Glomerular visceral epithelial cell (primary cell): ENCODE results near the gene GGCX.
A peak's percentile ranks its signal among the peaks of the same experiment; 100 is the strongest.
"Not testable (repeated sequence)": the region's sequence is repeated elsewhere in the genome, so short reads cannot be mapped to it uniquely, and the experiment has no call there.

Experiments used
- DNase-seq: peaks from one replicate; pipeline ENCODE4 v3.0.0-alpha.2; 2016; ENCODE audit errors: extremely low spot score

GGCX gene

GRCh38 chr2:85594715-85595300 lies 33.5 kb upstream of the GGCX start:
- DNase-seq = no peak

GRCh38 chr2:85593023-85593422 lies 31.7 kb upstream of the GGCX start:
- DNase-seq = no peak

DNA sequence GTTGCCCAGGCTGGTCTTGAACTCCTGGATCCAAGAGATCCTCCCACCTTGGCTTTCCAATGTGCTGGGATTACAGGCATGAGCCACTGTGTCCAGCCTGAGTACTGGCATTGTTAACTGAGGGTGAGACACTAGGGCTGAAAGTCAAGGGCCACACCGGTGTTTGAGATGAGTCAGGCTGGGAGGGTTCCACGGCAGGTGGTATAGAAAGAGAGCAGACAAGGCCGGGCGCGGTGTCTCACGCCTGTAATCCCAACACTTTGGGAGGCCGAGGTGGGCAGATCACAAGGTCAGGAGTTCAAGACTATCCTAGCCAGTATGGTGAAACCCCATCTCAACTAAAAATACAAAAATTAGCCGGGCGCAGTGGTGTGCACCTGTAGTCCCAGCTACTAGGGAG lies 31.0 kb upstream of the GGCX start:
- not testable (repeated sequence) for DNase-seq

DNA sequence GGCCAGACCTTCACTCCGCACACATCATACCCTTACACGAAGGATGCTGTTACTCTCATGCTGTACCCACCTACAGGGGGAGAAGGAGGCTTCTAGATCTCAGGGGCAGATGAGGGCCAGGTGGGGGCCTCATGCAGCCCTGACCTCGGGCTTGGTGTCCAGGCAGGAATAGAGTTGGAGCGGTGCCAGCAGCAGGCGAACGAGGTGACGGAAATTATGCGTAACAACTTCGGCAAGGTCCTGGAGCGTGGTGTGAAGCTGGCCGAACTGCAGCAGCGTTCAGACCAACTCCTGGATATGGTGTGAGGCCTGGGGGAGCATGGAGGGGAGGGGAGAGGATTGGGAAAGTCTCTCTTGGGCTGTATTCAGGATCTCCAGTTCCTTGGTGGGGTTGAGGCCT lies 30.3 kb upstream of the GGCX start:
- no peak for DNase-seq

DNA sequence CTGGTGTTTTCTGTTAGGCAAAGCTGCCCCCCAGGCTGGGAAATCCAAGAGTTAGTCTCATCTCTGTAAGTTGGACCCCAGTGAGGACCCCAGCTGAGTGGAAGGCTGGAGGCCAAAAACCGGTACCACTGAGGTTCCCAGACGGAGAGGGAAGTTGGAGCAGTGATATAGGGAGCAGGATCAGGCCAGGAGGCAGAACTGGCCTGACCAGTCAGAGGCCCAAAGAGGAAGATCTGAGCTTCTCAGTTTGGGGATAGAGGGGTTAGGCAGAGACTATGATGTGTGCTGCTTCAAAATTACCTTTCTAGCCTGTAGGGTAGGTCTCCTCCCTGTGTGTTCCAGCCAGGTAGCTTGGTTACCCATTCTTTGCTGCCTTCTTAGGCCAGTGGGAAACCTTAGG lies 29.7 kb upstream of the GGCX start:
- DNase-seq = no peak

DNA sequence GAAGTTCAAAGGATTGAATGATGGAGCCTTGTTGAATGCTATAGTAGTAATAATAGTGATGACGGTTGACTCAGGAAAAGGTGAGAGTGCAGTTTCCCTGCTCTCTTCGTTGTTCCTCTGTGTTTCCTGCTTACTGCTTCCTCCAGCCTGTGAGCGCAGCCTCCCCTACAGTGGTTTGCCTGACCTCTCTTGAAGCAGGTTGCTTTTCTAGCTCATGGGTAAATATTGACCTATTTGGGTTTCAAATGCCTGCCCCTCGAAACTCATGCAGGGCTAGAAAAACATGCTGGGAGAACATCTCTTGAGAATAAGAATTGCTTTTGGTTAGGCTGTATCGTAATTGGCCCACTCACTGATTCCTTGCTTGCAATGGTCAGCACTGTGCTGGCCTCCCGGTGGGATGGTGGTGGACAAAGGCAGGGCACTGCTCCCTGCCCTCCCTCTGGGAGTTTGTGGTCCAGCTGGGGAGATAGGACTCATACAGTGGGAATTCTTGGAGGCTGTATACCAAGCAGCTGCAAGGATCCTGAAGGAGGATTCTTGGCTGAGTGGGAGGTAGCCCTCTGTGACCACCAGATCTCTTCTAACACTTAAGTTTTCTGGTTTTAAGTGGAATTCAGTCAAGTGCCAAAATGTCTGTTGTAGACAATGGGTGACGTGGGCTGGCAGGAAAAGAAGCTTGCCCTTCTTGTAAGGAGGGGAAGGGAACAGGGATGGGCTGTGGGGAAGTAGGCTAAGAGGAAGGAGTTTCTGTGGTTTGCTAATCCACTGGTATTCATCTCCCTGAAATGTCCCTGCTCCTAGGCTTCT lies 28.9 kb upstream of the GGCX start:
- DNase-seq = peak; percentile 47

GRCh38 chr2:85589181-85589580 lies 27.9 kb upstream of the GGCX start:
- DNase-seq = no peak

DNA sequence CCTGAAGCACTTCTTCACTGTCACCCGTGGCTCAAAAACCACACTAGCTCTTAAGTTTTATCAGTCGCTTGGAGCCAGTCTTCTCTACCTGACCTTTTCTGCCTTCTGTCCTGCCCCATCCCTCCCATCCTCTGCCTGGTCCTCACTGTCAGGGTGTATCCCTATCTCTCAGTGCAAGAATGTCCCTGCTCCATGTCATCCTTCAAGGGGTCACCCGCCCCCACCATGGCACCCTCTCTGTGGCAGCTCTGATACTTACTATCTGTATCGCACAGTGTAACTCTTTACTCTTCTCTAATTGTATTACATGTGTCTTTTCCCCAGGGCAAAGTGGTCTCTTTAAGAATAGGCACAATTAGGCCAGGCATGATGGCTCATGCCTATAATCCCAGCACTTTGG lies 27.4 kb upstream of the GGCX start:
- no peak for DNase-seq

DNA sequence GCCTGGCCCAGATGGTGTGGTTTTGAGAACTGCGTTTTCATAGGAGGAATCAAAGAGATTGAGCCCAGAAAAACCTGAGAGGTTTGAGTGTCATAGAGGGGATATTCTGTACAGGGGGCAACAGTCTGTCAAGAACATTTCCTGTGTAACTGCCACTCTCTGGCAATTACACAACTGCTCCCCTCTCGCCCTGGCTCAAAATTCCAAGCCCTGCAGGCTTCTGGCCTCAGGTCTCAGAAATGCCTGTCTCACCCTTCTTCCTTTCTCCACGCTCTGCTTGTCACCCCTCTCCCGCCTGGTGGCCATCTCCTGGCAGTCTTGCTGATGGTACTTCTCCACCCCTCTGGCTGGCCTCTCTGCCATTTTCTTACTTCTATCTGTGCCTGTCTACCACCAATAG lies 26.9 kb upstream of the GGCX start:
- DNase-seq = no peak

GRCh38 chr2:85585781-85586105 lies 24.4 kb upstream of the GGCX start:
- peak; percentile 25 for DNase-seq

GRCh38 chr2:85584857-85585780 lies 23.8 kb upstream of the GGCX start:
- peak; percentile 77 for DNase-seq

DNA sequence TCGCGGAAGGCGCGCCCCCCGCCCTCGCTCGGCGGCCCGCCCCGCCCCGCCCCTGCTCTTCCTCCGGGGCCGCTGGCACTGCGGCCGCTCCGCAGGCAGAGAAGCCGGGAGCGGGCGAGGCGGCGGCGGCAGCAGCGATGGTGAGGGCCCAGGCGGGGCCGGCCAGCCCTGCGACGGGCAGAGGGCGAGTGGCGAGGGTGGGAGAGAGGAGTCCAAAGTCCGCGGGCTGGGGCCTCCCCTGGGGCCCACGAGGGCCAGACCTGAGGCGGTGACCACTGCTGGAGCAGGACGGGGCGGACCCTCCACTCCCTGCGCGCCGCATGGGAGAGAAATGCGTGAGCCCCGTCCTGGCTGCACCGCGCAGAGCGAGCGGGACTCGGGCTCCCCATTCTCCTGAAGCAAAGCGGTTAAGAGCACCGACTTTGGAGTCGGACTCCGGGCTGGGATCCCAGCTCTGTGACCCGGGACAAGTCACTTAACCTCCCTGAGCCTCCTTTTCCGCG lies 23.1 kb upstream of the GGCX start, which contains the start of gene VAMP5:
TSS of gene VAMP5 (plus strand) at position 78 of the 503 bp plus-strand sequence. CDS start at position 138, 60 bp downstream.
- DNase-seq = no peak

DNA sequence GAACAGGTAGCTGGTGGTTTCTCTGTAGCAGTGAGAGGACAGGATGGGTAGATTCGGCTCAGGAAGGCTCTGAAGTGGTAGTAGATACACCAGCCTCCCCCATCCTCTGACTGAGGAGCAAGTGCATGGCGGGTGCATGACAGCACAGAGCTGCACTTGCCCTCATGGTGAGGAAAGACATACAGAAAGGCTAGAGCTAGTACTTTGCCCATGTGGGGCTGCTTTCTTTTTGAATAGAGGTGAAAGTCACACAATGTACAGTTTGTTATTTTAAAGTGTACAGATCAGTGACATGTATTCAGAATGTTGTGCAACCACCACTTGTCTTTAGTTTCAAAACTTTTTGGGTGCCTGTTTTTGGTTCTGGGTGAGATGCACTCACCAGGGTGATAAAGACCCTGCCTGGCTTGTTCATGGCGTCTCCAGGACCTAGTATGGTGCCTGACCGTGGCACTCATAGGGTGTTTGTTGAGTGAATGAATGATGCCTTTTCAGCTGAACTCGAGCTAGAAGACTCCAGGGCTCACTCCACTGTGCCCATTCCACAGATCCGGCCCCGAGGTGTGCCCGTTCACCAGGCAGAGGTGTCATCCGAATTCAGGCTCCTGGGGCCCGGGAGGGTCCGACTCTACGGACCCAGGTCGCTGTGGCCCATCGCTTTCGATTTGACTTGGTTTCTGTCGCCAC lies 22.5 kb upstream of the GGCX start:
- no peak for DNase-seq

GRCh38 chr2:85582492-85582891 lies 21.2 kb upstream of the GGCX start:
- DNase-seq = no peak

GRCh38 chr2:85580206-85580605 lies 18.9 kb upstream of the GGCX start:
- no peak for DNase-seq

GRCh38 chr2:85579266-85579935 lies 18.1 kb upstream of the GGCX start:
- DNase-seq = no peak

DNA sequence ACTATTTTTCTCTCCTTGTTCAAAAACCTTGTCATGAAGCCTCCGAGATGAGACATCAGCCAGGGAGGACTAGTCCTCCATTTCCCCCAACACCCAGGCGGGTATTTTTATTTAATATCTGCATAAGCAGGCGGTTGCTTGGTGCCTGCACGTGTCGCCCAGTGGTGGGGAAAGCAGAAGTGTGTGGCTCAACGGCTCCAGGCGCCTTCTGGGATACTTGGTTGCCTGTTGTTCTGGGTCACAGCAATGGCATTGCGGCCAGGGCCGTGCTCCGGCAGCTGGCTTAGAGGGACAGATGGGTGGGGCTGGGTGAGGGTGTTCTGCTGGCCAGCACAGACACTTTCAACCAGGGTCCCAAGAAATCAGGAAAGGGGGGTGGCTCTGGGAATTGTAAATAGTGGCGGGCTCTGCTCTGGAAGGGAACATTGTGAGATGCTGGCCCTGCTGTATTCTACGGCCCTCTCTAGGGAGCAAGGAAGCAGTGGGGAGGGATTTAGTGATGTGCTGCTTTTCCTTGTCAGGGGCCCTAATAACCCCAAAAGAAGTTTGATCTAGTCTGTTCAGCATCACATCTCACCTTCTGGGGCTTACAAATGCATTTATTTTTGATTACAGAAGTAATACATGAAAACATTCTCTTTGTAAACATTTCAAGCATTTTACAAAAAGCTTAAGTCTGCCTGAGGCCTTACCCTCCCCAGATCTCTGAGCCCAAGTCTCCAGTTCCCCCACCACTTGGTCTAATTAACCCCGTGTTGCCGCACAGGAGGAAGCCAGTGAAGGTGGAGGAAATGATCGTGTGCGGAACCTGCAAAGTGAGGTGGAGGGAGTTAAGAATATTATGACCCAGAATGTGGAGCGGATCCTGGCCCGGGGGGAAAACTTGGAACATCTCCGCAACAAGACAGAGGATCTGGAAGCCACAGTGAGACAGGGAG lies 17.2 kb upstream of the GGCX start:
- DNase-seq = peak; percentile 10

DNA sequence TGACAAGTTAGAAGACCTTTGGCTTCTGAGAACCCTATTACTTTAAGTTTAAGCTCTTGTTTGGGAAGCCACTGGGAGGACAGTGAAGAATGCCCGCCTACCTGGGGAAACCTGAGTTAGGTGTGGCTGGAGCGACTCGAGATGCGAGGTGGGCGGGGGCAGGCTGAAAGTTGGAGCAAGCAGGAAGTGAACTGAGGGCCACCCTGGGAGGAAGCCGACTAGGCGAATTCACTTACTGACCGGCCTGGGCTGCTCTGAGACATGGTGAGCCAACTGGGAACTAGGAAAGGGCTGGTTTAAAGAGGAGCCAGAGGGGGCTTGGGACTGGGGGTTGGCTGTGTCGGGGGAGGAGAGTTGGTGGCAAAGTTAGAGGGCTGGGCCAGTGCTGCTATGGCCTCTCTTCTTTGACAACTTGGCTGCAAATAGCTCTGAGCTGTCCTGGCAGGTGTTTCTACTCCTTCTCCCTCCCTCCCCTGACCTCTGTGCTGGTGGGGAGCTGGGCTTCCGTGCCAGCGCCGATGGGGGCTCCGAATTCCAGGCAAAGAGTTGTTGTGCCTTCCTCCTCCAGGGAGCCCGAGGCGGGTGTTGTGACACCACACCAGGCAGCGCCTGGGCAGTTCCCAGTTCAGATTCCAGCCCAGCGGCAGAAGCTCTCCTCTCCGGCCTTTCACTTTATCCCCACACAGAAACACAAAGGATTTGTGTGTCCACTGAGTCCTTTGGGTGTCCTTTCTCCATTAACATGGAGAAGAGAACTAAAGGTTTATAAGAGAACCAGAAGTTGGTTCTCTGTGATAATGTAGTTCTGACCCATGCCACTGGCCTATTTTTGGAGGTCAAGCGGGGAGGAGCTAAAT lies 16.3 kb upstream of the GGCX start, which contains the start of gene VAMP8:
TSS of gene VAMP8 (plus strand) at position 201 of the 857 bp plus-strand sequence. CDS start at position 262, 61 bp downstream.
- peak; percentile 51 for DNase-seq

DNA sequence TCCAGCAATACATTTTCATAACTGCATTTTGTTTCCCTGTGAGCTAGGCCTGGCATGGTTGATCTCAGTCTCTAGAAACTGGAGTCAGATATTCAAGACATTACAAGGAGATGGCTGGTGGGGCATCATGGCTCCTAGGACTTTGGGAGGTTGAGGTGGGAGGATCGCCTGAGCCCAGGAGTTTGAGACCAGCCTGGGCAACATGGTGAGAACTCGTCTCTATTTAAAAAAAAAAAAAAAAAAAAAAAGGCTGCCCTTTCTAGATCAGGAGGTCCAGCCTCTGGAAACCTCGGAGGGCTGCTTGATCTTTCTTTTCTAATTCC lies 15.7 kb upstream of the GGCX start:
- no peak for DNase-seq
